ENCODE measurements around the gene ABHD16B. TPM values are rescaled to one million over a fixed set of nuclear protein-coding genes. Genes with fewer than 3 reads are reported as not detected.

Gene ABHD16B
- total and polyA plus RNA-seq, 2 of the 13 experiments (the other 11 are each of a cell fraction or from before 2014, with no cell fraction given), result not detected

GRCh38 chr20:63860325-63861051 is 810 bp upstream of the ABHD16B start (continued):
- TF ChIP-seq ZNF710 (CRISPR knock-in tag; IDR thresholded peaks at IDR 0.05; ENCODE audit: borderline replicate concordance), result no peak
- no peak for TF ChIP-seq ZBTB1 (CRISPR knock-in tag; IDR thresholded peaks at IDR 0.05; ENCODE audit: borderline replicate concordance)
- no peak for TF ChIP-seq ZMAT5 (CRISPR knock-in tag; IDR thresholded peaks at IDR 0.05; ENCODE audit: borderline replicate concordance, low read depth)
- TF ChIP-seq RBM22 (optimal IDR thresholded peaks at IDR 0.05; ENCODE audit: low read length), result no peak
- TF ChIP-seq ZNF614 (CRISPR knock-in tag; IDR thresholded peaks at IDR 0.05; ENCODE audit: borderline replicate concordance), result no peak
- no peak for TF ChIP-seq ZFP90 (CRISPR knock-in tag; IDR thresholded peaks at IDR 0.05; ENCODE audit: borderline replicate concordance)
- peak; percentile 54; the same call in 1 of the 2 replicates for TF ChIP-seq POLR2G (IDR thresholded peaks at IDR 0.05; ENCODE audit: low read depth, low read length)
- peak; percentile 38; the same call in 1 of the 2 replicates for TF ChIP-seq POLR2AphosphoS5 (IDR thresholded peaks at IDR 0.05; ENCODE audit: low read depth, low read length)
- no peak for TF ChIP-seq THAP7 (CRISPR knock-in tag; IDR thresholded peaks at IDR 0.05)
- TF ChIP-seq CAMTA2 (CRISPR knock-in tag; IDR thresholded peaks at IDR 0.05; ENCODE audit: borderline replicate concordance), result no peak
- no peak for TF ChIP-seq TARDBP (CRISPR knock-in tag; IDR thresholded peaks at IDR 0.05)
- TF ChIP-seq ZC3H13 (CRISPR knock-in tag; IDR thresholded peaks at IDR 0.05), result peak; percentile 52; the same call in 1 of the 2 replicates
- TF ChIP-seq GTF3A (CRISPR knock-in tag; conservative IDR thresholded peaks at IDR 0.05), result no peak
- TF ChIP-seq AGO2 (optimal IDR thresholded peaks at IDR 0.05; ENCODE audit: low read depth, low read length), result peak; percentile 97
- no peak for TF ChIP-seq ZBED4 (CRISPR knock-in tag; IDR thresholded peaks at IDR 0.05; ENCODE audit: borderline replicate concordance)
- no peak for TF ChIP-seq CBX5 (CRISPR knock-in tag; IDR thresholded peaks at IDR 0.05; ENCODE audit: borderline replicate concordance)
- no peak for TF ChIP-seq TFE3 (CRISPR knock-in tag; IDR thresholded peaks at IDR 0.05)
- TF ChIP-seq ZNF296 (CRISPR knock-in tag; conservative IDR thresholded peaks at IDR 0.05), result no peak
- no peak for TF ChIP-seq ZKSCAN8 (CRISPR knock-in tag; IDR thresholded peaks at IDR 0.05; ENCODE audit: borderline replicate concordance)

Data from HepG2 (cell line).